AG09309 (cell line): ENCODE measurements around the gene ATG7.

Experiments used
- DNase-seq: peaks from one replicate; pipeline ENCODE4 v3.0.0-alpha.2; 2010; ENCODE audit warnings: low read depth
- H3K4me3 ChIP-seq: 2 replicates; pipeline ENCODE4 v1.5.1; 2011; ENCODE audit warnings: mild to moderate bottlenecking, low read depth, low read length, moderate library complexity; ENCODE audit not compliant: control insufficient read depth
- CTCF ChIP-seq: IDR thresholded peaks from 2 replicates; pipeline ENCODE4 v1.5.1; 2011; ENCODE audit warnings: mild to moderate bottlenecking, low read depth, low read length, inconsistent platforms; ENCODE audit not compliant: insufficient read depth, control insufficient read depth; ENCODE audit errors: missing control alignments

Gene ATG7

GRCh38 chr3:11583235-11583634 is 311.0 kb downstream of the ATG7 start:
- H3K4me3 ChIP-seq = no peak overlapping the region
- no peak for DNase-seq
- TF ChIP-seq CTCF = no peak

- no peak for DNase-seq
- TF ChIP-seq CTCF = no peak
- no peak overlapping the region for H3K4me3 ChIP-seq
Measured at GRCh38 chr3:11583638-11584046, 311.4 kb downstream of the ATG7 start.

GRCh38 chr3:11584570-11584969 is 312.4 kb downstream of the ATG7 start:
- DNase-seq = no peak
- no peak for TF ChIP-seq CTCF
- H3K4me3 ChIP-seq = no peak overlapping the region

- no peak for TF ChIP-seq CTCF
- no peak for DNase-seq
- no peak overlapping the region for H3K4me3 ChIP-seq
Measured at GRCh38 chr3:11587766-11588165, 315.6 kb downstream of the ATG7 start.

GRCh38 chr3:11588338-11588737 is 316.1 kb downstream of the ATG7 start:
- no peak for DNase-seq
- TF ChIP-seq CTCF = no peak
- H3K4me3 ChIP-seq = no peak overlapping the region

GRCh38 chr3:11588755-11589154 is 316.6 kb downstream of the ATG7 start:
- DNase-seq = no peak
- no peak overlapping the region for H3K4me3 ChIP-seq
- TF ChIP-seq CTCF = no peak

- no peak for DNase-seq
- TF ChIP-seq CTCF = no peak
- no peak overlapping the region for H3K4me3 ChIP-seq
Measured at GRCh38 chr3:11589706-11590105, 317.5 kb downstream of the ATG7 start.
